Peyer's patch (tissue), 4 donors: ENCODE measurements around the gene NR4A1.

Experiments
- POLR2A ChIP-seq, 2 donors: fragments of 450-650 bp; IDR thresholded peaks; one replicate each; pipeline ENCODE4 v1.5.1; 2017; ENCODE audit warnings: antibody characterized with exemption in 2 of 2, mild to moderate bottlenecking in 2 of 2, moderate library complexity in 2 of 2
- TF ChIP-seq, protein P1 (sequence below), 6 experiments: fragments of 450-650 bp in 4 of 6; fragments of 200-600 bp in 2 of 6; sonication (generic) in 1 of 6; IDR thresholded peaks; one replicate each; pipeline ENCODE4 v1.5.1; 2017 to 2019; ENCODE audit warnings: antibody characterized with exemption in 6 of 6, mild to moderate bottlenecking in 3 of 6, moderate library complexity in 1 of 6

GRCh38 chr12:52027085-52027843 is 24.0 kb upstream of the NR4A1 start:
- no peak for TF ChIP-seq POLR2A (IDR thresholded peaks at IDR 0.05)
- TF ChIP-seq, protein P1, sequence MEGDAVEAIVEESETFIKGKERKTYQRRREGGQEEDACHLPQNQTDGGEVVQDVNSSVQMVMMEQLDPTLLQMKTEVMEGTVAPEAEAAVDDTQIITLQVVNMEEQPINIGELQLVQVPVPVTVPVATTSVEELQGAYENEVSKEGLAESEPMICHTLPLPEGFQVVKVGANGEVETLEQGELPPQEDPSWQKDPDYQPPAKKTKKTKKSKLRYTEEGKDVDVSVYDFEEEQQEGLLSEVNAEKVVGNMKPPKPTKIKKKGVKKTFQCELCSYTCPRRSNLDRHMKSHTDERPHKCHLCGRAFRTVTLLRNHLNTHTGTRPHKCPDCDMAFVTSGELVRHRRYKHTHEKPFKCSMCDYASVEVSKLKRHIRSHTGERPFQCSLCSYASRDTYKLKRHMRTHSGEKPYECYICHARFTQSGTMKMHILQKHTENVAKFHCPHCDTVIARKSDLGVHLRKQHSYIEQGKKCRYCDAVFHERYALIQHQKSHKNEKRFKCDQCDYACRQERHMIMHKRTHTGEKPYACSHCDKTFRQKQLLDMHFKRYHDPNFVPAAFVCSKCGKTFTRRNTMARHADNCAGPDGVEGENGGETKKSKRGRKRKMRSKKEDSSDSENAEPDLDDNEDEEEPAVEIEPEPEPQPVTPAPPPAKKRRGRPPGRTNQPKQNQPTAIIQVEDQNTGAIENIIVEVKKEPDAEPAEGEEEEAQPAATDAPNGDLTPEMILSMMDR (IDR thresholded peaks at IDR 0.05): no peak
